CD14-positive monocyte (primary cell): ENCODE results near the gene HBG2. TPM values are rescaled to one million over a fixed set of nuclear protein-coding genes. Genes with fewer than 3 reads are reported as not detected.

Experiments
- DNase-seq, 3 donors: peaks; one replicate each; pipeline ENCODE4 v3.0.0-alpha.2; 2011 to 2022
- H2AFZ ChIP-seq: 2 replicates; pipeline ENCODE4 v1.6.0; 2012; ENCODE audit warnings: mild to moderate bottlenecking, low read depth, low read length, inconsistent platforms; ENCODE audit not compliant: insufficient read depth, poor library complexity, severe bottlenecking
- H3K27ac ChIP-seq, 2 donors: 1 replicate in 1 of 2; 2 replicates in 1 of 2; pipeline ENCODE4 v1.5.1; 2012 to 2013; ENCODE audit warnings: low read length in 2 of 2, control low read depth in 1 of 2, inconsistent platforms in 1 of 2, low read depth in 1 of 2, mild to moderate bottlenecking in 1 of 2
- H3K27me3 ChIP-seq, 2 donors: one replicate each; pipeline versions ENCODE4 v1.6.0 to v1.6.1; 2011 to 2013; ENCODE audit warnings: low read length in 2 of 2; ENCODE audit not compliant: control insufficient read depth in 2 of 2, insufficient read depth in 2 of 2
- H3K36me3 ChIP-seq, 2 donors: replicated peaks in 1 of 2; 1 replicate in 1 of 2; 2 replicates in 1 of 2; pipeline versions ENCODE4 v1.5.1 to v1.6.1; 2012 to 2013; ENCODE audit warnings: low read length in 2 of 2, control low read depth in 1 of 2, inconsistent platforms in 1 of 2, mild to moderate bottlenecking in 1 of 2; ENCODE audit not compliant: insufficient read depth in 2 of 2, control insufficient read depth in 1 of 2
- H3K4me1 ChIP-seq, 2 donors: 1 replicate in 1 of 2; 2 replicates in 1 of 2; pipeline versions ENCODE4 v1.5.1 to v1.6.1; 2012 to 2013; ENCODE audit warnings: low read length in 2 of 2, control low read depth in 1 of 2, inconsistent platforms in 1 of 2, mild to moderate bottlenecking in 1 of 2, moderate library complexity in 1 of 2; ENCODE audit not compliant: insufficient read depth in 2 of 2, control insufficient read depth in 1 of 2
- H3K4me2 ChIP-seq: replicated peaks from 2 replicates; pipeline ENCODE3; 2012; ENCODE audit warnings: low read length, moderate library complexity, mild to moderate bottlenecking; ENCODE audit not compliant: poor library complexity, severe bottlenecking; ENCODE audit errors: extremely low read depth
- H3K4me3 ChIP-seq, 3 experiments: fragments of 200-600 bp in 1 of 3; sonication (generic) in 1 of 3; replicated peaks in 1 of 3; 1 replicate in 2 of 3; 2 replicates in 1 of 3; pipeline ENCODE4 v1.5.1; 2011 to 2013; ENCODE audit warnings: low read length in 3 of 3, mild to moderate bottlenecking in 3 of 3, control low read depth in 2 of 3, low read depth in 2 of 3, inconsistent platforms in 1 of 3, moderate library complexity in 1 of 3
- H3K79me2 ChIP-seq: 2 replicates; pipeline ENCODE4 v1.6.0; 2012; ENCODE audit warnings: mild to moderate bottlenecking, control low read depth, inconsistent platforms, low read length, moderate library complexity; ENCODE audit not compliant: insufficient read depth
- H3K9ac ChIP-seq: 2 replicates; pipeline ENCODE4 v1.6.0; 2017; ENCODE audit warnings: low read length, mild to moderate bottlenecking; ENCODE audit not compliant: insufficient read depth, poor library complexity, severe bottlenecking
- H3K9me3 ChIP-seq, 2 donors: replicated peaks in 1 of 2; 1 replicate in 1 of 2; 2 replicates in 1 of 2; pipeline versions ENCODE4 v1.5.1 to v1.6.1; 2012 to 2013; ENCODE audit warnings: low read length in 2 of 2, control low read depth in 1 of 2; ENCODE audit not compliant: control insufficient read depth in 1 of 2, insufficient read depth in 1 of 2
- H4K20me1 ChIP-seq: 2 replicates; pipeline ENCODE4 v1.6.0; 2012; ENCODE audit warnings: mild to moderate bottlenecking, low read length, control low read depth, moderate library complexity; ENCODE audit not compliant: insufficient read depth
- H3K27ac Mint-ChIP-seq, 7 donors: one replicate each; pipeline ENCODE4 v1.8.0; 2020; ENCODE audit warnings: mild to moderate bottlenecking in 7 of 7, mixed read lengths in 7 of 7, moderate library complexity in 6 of 7, inconsistent platforms in 2 of 7
- H3K27me3 Mint-ChIP-seq, 3 donors: one replicate each; pipeline ENCODE4 v1.8.0; 2021 to 2022; ENCODE audit warnings: low read depth in 3 of 3, mild to moderate bottlenecking in 3 of 3, mixed read lengths in 3 of 3, moderate library complexity in 3 of 3, inconsistent platforms in 1 of 3
- H3K36me3 Mint-ChIP-seq, 2 donors: one replicate each; pipeline ENCODE4 v1.8.0; 2020; ENCODE audit warnings: mixed read lengths in 2 of 2, inconsistent platforms in 1 of 2, mild to moderate bottlenecking in 1 of 2
- H3K4me1 Mint-ChIP-seq: one replicate; pipeline ENCODE4 v1.8.0; 2020; ENCODE audit warnings: mild to moderate bottlenecking, mixed read lengths
- H3K4me3 Mint-ChIP-seq, 2 donors: one replicate each; pipeline ENCODE4 v1.8.0; 2020; ENCODE audit warnings: mild to moderate bottlenecking in 2 of 2, mixed read lengths in 2 of 2, moderate library complexity in 1 of 2
- H3K9me3 Mint-ChIP-seq, 7 donors: one replicate each; pipeline ENCODE4 v1.8.0; 2020 to 2022; ENCODE audit warnings: mixed read lengths in 7 of 7, mild to moderate bottlenecking in 6 of 7, moderate library complexity in 6 of 7, inconsistent platforms in 2 of 7
- WGBS: methylation state at CpG from one replicate; pipeline ENCODE4 v1.1.5; 2013; ENCODE audit warnings: missing lambda C conversion rate; ENCODE audit not compliant: insufficient coverage; 5-methylcytosine and 5-hydroxymethylcytosine counted together
- intact Hi-C, 2 donors: fragments of 100-400 bp; cut with micrococcal nuclease; formaldehyde crosslinking; loops; one replicate each; pipeline versions ENCODE4 v1.15.0 to v1.15.1; 2023
- polyA plus RNA-seq, 3 donors: library from polyadenylated mRNA; depleted of rRNA in 1 of 3; unstranded in 2 of 3; stranded (reverse) in 1 of 3; fragments of 300-500 nt in 2 of 3; fragments of >200 nt in 1 of 3; fragmentation: Illumina TruSeq in 2 of 3; gene quantifications; 1 replicate in 2 of 3; 2 replicates in 1 of 3; pipeline ENCODE4 v1.2.3, GENCODE V29; 2012 to 2021
- TF ChIP-seq, protein P1 (sequence below): fragments of 200-600 bp; IDR thresholded peaks from one replicate; pipeline ENCODE4 v1.8.0; 2022; ENCODE audit warnings: antibody characterized with exemption, mild to moderate bottlenecking

HBG2 gene
- polyA plus RNA-seq, 3 donors: 5.1 TPM; not detected in 2

DNA sequence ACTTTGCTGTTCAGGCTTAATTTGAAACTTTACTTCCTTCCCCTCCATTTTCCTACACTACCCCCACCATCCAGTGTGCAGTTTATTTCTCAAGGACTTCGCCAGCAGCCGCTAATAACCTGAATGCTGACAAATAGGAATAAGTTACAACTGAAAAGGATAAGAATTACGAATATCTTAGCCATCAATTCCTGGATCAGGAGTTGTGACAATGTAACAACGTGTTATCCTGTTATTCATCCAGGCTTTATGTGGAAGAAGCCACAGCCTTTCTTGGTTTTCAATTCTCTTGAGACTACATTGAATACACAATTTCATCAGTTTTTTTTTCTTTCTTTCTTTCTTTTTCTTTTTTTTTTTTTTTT lies 10.8 kb downstream of the HBG2 start:
- 92% methylated on average over 2 of the region's 4 CpGs for WGBS
- Mint-ChIP-seq H3K27ac (no peak overlapping the region), H3K9me3 (peaks cover 0 to 2% (median 0%) of the 10 kb centered on the region in 7 donors), H3K4me3 (no peak overlapping the region), H3K4me1 (no peaks in the 10 kb centered on the region), H3K36me3 (no peaks in the 10 kb centered on the region), H3K27me3 (peaks cover 0 to 2% (median 2%) of the 10 kb centered on the region in 3 donors)
- no peak for DNase-seq
- H3K9me3 ChIP-seq: no peaks in the 10 kb centered on the region
- H3K27ac ChIP-seq: no peak overlapping the region
- H3K27me3 ChIP-seq: no peaks in the 10 kb centered on the region
- H3K4me1 ChIP-seq: no peaks in the 10 kb centered on the region
- H3K9ac ChIP-seq: no peak overlapping the region
- H3K4me3 ChIP-seq: no peak overlapping the region
- H2AFZ ChIP-seq: no peak overlapping the region
- no peaks in the 10 kb centered on the region for H3K79me2 ChIP-seq
- H4K20me1 ChIP-seq: no peaks in the 10 kb centered on the region
- intact Hi-C loops: no loop called here
- H3K4me2 ChIP-seq: no peak overlapping the region
- TF ChIP-seq, protein P1, sequence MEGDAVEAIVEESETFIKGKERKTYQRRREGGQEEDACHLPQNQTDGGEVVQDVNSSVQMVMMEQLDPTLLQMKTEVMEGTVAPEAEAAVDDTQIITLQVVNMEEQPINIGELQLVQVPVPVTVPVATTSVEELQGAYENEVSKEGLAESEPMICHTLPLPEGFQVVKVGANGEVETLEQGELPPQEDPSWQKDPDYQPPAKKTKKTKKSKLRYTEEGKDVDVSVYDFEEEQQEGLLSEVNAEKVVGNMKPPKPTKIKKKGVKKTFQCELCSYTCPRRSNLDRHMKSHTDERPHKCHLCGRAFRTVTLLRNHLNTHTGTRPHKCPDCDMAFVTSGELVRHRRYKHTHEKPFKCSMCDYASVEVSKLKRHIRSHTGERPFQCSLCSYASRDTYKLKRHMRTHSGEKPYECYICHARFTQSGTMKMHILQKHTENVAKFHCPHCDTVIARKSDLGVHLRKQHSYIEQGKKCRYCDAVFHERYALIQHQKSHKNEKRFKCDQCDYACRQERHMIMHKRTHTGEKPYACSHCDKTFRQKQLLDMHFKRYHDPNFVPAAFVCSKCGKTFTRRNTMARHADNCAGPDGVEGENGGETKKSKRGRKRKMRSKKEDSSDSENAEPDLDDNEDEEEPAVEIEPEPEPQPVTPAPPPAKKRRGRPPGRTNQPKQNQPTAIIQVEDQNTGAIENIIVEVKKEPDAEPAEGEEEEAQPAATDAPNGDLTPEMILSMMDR: no peak
- no peaks in the 10 kb centered on the region for H3K36me3 ChIP-seq

DNA sequence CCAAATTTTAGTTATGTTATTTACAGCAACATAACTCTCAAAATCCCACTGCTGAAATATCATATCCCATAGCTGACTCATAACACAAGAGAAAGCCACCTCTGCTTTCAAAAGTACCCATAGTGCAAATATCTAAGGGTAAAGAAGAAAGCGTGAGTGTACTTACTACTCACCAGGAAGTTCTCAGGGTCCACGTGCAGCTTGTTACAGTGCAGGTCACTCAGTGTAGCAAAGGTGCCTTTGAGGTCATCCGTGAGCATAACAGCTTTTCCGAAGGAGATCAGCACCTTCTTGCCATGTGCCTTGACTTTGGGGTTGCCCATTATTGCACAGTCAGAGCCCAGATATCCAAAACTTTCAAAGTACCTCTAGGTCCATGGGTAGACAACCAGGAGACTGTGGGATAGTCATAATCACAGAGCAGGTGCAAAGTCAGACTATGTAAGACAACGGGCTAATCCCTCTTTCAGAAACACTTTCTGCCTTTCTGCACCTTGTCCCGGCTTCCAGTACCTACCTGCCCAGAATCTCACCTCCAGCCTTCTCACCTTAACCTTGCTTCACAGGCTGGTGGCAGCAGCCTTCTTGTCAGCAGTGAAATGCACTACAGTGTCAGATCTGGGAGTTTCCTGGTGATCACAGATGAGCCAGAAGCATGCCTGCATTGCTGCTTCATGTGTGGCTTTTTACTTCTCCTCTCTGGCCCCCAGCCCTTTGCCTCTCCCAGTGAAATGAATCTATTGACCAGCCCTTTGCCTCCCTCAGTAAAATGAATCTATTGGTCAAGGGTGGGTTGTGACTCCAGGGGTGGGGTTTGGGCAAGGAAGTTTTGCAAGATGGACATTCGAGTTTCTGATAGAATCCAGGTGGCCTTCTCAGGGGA lies 11.4 kb downstream of the HBG2 start:
- no peak overlapping the region for H3K9ac ChIP-seq
- no peak overlapping the region for H3K4me3 Mint-ChIP-seq
- no peaks in the 10 kb centered on the region for H3K36me3 Mint-ChIP-seq
- TF ChIP-seq, protein P1: no peak
- no peak overlapping the region for H3K4me3 ChIP-seq
- H2AFZ ChIP-seq: no peak overlapping the region
- no peak overlapping the region for H3K27ac Mint-ChIP-seq
- no peaks in the 10 kb centered on the region for H3K9me3 ChIP-seq
- no peaks in the 10 kb centered on the region for H3K79me2 ChIP-seq
- H3K4me1 ChIP-seq: no peaks in the 10 kb centered on the region
- H3K27me3 Mint-ChIP-seq: peaks cover 0 to 2% (median 2%) of the 10 kb centered on the region in 3 donors
- DNase-seq: no peak
- WGBS: 88% methylated on average over 6 of the region's 7 CpGs
- H3K27me3 ChIP-seq: no peaks in the 10 kb centered on the region
- no peaks in the 10 kb centered on the region for H4K20me1 ChIP-seq
- peaks cover 0 to 2% (median 0%) of the 10 kb centered on the region in 7 donors for H3K9me3 Mint-ChIP-seq
- H3K36me3 ChIP-seq: no peaks in the 10 kb centered on the region
- H3K4me1 Mint-ChIP-seq: no peaks in the 10 kb centered on the region
- intact Hi-C loops: no loop called here
- H3K4me2 ChIP-seq: no peak overlapping the region
- no peak overlapping the region for H3K27ac ChIP-seq
